Measurements from ENCODE around the gene MTHFD2L.
"Not testable (repeated sequence)": the region's sequence is repeated elsewhere in the genome, so short reads cannot be mapped to it uniquely, and the experiment has no call there.

Gene MTHFD2L

GRCh38 chr4:74314329-74314728 is 156.4 kb downstream of the MTHFD2L start:
- no peak for DNase-seq

DNA sequence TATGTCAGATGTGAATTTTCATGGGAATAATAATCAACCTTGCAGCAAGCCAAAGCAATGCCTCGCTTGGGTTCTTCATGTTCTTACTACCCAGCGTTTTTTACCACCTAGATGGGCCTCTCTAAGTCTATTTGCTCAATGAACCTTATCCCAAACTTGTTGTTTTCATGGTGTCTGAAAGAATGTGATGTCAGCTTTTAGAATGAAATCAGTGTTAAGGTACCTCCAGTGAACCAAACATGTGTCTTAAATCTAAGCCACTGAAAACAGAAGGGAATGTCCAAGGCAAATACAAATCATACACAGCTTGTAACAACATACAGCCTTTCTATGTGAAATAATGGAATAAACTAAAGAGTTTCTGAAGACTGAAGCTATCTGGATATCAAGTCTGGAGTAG is 157.0 kb downstream of the MTHFD2L start:
- no peak for DNase-seq

DNA sequence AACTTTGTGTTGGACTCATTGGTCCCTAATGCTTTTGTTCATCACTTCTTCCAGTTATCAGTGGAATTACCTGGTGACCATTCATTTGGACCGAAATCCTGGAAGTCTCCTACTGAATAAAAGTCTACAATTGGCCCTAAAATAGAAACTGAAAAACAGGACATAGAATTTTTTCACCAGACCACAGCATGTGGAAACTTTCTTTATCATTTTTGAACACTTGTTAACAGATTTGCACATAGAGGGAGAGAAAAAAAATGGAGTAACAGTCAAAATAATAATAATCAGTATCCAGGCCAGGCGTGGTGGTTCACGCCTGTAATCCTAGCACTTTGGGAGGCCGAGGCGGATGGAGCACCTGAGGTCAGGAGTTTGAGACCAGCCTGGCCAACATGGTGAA is 157.5 kb downstream of the MTHFD2L start:
- no peak for DNase-seq

DNA sequence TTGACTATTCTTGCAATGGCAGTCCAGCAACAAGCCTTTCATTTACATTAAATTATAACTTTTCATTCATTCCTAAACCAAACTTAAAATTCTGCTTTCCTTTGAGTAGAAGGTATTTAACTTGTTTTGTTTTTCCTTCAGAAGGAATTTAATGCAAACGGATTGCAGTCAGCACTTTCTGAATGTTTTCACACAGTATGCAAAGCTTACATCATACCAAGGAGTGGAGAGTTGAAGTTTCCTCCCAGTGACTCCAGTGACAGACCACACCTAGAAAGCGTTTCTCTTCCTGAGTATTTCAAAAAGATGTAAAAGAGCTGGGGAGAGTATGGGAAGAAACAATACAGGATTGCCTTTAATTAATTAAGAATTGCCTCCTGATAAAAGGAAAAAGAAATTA is 158.5 kb downstream of the MTHFD2L start:
- DNase-seq, result no peak

DNA sequence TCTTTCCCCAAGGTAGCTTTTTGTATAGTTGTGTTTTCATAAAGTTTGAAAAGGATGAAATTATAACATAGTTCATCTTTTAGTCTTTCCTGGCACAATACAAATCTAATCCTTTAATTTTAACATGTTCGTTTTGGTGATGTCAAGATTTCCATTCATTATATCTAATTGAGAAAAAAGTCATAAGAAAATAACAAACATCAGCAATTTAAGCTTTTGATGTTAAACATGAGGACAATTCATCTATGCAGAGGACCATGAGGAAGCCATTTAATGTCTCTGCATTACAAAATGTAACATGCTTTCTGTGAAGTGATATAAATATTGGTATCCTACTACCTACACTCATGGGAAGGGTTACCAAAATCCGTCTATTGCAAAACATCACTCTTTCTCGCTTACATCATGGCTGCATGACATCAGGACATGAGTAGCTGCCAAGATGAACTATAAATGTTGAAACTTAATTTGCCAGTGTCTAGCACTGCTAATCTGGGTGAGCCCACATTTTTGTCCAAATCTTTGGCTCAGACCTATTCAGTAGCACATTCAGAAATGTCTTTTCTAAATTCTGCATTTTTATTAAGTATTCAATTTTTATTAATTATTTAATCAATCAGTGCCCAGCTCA is 159.8 kb downstream of the MTHFD2L start:
- DNase-seq, result no peak

- DNase-seq, result no peak
Observed at GRCh38 chr4:74318276-74318675, 160.4 kb downstream of the MTHFD2L start.

DNA sequence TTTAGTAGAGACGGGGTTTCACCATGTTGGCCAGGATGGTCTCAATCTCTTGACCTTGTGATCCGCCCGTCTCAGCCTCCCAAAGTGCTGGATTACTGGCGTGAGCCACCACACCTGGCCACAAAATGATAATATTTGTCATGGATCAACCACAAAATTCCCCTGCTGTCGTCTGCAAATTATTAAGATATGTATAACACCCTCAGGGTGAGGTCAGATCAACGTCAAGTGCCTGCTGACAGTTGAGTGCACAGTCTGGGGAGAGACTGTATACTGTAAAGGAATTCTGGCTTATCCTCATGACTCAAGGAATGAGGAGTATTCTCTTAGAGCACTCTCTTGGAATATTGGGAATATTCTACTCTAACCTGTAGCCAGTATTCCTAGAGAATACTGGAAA is 161.6 kb downstream of the MTHFD2L start:
- no peak for DNase-seq

- peak; percentile 9 to 19 for DNase-seq
Observed at GRCh38 chr4:74320559-74321118, 162.7 kb downstream of the MTHFD2L start.

DNA sequence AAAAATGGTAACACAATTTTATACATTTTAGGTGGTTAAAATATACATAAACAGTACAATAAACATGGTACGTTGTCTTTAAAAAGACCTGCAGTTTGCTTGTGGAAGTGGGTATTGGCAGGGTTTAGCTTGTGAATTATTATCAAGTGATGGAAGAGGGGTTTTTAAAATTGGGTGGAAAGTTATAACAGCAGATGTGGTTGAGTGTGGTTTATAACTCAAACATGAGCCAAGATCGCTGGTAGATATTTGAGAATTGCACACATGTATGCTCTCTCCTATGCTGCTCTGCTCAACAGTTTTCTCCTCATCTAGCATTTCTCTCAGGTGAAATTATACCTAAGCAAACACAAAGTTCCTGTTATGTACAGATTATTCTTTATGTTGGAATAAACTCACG is 164.4 kb downstream of the MTHFD2L start:
- no peak for DNase-seq

GRCh38 chr4:74323663-74324062 is 165.7 kb downstream of the MTHFD2L start:
- no peak for DNase-seq

DNA sequence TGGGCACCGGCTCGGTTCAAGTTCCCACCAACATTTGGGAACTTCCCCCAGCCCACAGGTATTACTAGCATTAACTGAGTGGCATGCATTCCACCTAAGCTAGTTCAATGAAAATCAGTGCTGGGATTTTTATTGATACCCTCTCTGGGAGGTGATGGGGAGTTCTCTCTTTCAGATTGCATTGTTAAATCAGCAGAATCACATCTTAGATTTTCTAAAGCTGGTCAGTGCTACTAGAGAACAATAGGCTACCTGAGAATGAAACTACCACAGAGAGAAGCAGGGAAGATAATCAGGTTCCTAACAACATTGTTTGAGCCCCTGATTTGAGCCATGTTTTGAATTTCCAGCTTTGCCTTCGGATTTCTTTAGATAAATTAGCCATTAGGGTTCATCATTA is 166.3 kb downstream of the MTHFD2L start:
- no peak for DNase-seq

GRCh38 chr4:74325886-74326285 is 168.0 kb downstream of the MTHFD2L start:
- no peak for DNase-seq

DNA sequence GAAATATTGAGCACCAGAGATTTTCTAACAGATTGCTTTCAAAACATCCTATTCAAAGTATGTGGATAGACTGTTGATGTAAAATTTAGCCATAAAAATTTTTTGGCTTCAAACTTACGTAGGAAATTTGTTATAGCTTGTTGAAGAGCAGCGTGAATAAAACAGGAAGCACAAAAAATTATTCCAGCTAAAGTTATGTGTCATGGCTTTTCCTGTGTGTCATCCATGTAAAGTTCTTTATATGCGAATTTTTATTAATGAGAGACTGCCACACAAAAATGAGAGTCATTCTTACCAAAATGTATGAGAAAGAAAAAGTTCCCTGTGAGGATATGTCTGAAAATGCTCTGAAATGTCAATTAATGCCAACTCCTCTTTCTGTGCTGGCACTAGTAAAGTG is 169.8 kb downstream of the MTHFD2L start:
- no peak for DNase-seq

- no peak for DNase-seq
Observed at GRCh38 chr4:74328501-74328900, 170.6 kb downstream of the MTHFD2L start.

DNA sequence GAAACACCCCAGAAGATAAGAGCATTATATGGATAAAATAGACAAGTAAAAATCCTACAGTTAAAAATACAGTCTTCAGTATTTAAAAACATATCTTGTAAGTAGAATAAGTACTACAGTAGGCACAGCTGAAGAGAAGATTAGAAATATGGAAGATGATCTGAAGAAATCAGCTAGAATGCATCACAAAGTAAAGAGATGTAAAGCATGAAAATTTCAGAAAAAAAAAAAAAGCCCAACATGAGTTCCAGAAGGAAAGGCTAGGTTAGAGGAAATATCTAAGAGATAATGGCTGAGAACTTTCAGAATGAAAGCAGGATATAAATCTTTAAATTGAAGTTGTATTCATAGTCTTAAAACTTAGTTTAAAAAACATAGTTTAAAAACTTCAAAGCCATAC is 171.4 kb downstream of the MTHFD2L start:
- DNase-seq, result no peak

- DNase-seq, result no peak
Observed at GRCh38 chr4:74330295-74330750, 172.4 kb downstream of the MTHFD2L start.

- DNase-seq, result no peak
Observed at GRCh38 chr4:74331252-74331651, 173.3 kb downstream of the MTHFD2L start.

DNA sequence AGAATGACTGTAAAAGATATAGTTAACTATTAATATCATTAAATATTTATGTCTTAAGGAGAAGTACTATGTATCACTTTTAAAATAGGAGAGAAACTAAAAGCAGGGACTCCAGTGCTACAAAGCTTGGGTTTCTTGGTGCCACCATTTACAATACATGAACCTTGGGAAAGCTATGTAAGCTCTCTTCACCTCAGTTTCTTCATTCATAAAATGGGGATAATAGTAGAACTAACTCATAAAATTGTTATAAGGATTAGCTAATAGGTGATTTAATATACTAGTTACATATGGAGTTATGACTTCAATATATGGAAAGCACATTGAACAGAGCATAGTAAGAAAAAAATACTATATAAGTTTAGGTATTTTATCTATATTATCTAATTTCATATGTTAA is 174.0 kb downstream of the MTHFD2L start:
- no peak for DNase-seq

DNA sequence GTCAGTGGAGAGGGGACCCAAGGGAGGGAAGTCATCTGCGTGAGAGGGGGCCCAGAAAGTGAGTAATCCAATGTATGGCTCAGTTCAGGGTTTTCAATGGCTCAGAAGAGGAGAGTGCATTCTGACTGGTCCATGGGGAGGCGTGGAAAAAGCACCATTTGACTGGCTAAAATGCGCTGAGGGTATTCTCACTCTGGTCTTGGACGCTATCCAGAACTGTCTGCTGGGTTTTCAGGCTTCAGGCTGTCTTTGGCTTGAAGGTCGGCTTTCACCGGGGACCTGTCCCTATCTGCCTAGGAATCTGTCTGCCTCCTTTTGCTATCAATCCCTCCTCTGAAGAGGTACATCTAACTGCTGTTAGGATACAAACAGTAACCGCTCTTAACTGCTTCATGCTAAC is 176.7 kb downstream of the MTHFD2L start:
- no peak for DNase-seq

GRCh38 chr4:74335341-74336021 is 177.6 kb downstream of the MTHFD2L start:
- DNase-seq, result no peak

DNA sequence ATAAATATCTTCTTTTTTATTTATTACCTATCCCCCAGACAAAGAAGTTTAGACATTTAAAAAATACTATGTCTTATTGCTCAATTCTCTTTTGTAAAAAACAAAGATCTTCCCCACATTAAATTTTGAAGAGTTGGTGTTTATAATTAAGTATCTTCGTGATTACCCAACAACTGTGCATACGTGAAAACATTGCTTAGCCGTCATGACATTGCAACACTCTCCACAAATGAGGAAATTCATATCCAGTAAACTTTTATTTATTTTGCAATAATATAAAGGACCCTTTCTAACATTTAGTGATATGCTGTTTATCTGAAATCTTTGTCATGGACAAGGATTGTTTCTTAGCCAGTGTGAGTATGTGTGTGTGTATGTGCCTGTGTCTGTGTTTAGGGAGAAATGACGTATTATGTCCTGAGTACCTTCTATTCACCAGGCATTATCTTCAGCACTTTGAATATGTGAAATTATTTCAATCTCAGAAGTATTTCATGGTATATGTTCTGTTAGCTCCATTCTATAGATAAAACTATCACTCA is 180.9 kb downstream of the MTHFD2L start:
- no peak for DNase-seq

DNA sequence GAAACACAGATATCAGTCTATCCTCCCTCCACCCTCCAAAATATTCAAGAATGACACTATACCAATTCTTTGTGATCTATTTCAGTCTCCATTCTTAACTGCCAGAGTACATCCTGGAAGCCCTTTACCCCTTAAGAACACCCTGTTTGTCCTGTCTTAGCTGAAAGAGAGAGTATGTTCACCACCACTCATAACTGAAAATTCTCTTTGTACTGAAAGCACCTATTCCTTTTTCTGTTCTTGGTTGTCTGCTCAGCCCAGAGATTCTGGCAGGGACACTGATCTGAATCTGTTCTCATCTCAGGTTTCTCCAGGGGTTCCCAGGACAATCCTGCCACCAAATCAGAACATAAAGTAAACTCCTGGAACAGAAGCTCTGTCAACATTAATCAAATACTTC is 181.6 kb downstream of the MTHFD2L start:
- no peak for DNase-seq

DNA sequence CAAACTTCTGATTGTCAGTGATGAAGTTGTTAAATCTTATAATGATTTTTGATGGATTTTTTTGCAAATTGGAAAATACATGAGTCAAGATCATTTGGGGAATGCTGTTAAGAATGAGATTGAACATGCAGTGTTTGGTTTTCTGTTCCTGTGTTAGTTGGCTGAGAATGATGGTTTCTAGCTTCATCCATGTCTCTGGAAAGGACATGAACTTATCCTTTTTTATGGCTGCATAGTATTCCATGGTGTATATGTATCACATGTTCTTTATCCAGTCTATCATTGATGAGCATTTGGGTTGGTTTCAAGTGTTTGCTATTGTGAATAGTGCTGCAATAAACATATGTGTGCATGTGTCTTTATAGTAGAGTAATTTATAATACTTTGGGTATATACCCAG is 182.5 kb downstream of the MTHFD2L start:
- not testable (repeated sequence) for DNase-seq

- no peak for DNase-seq
Observed at GRCh38 chr4:74344031-74344430, 186.1 kb downstream of the MTHFD2L start.

All from stimulated activated CD4-positive, alpha-beta T cell treated with anti-CD3 and anti-CD28 coated beads, Interleukin-2, amount 100 ng/mL, for 24 hours (primary cell).